Measurements from ENCODE around the gene MACROH2A1.

MACROH2A1 gene

DNA sequence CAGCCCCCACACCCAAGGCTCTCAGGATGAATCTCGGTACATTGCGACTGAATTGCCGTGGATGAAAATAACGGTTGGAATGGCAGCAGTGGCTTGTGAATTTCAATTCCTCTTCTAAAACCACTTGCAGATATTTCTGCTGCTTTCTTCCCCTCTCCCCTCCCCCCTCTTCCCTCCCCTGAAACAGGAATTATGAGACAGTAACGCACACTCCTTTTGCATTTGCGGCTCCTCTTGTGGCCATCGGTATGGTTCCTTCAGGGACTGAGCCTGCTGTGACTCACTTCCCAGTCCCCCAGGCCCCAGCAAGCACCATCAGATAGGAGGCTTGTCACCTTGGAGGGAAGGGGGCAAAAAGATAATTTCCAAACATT is 38.4 kb upstream of the MACROH2A1 start:
- TF ChIP-seq CTCF (conservative IDR thresholded peaks at IDR 0.05; ENCODE audit: low read depth): no peak
- POLR2A ChIA-PET (ENCODE audit: low non-redundant PET): no interaction called here

GRCh38 chr5:135436951-135437418 is 38.0 kb upstream of the MACROH2A1 start:
- ChIA-PET POLR2A (ENCODE audit: low non-redundant PET) (no interaction called here), CTCF (interaction anchor here (0.7 kb wide), 1 partner anchor 21 kb away, joined by 3 read pairs; no protein-coding TSS in a partner anchor)
- no peak for DNase-seq (ENCODE audit: low spot score)
- TF ChIP-seq CTCF (conservative IDR thresholded peaks at IDR 0.05; ENCODE audit: low read depth): no peak
- no peak overlapping the region for H3K27ac ChIP-seq

More for the DNA sequence above, 38.4 kb upstream of the MACROH2A1 start:
- CTCF ChIA-PET: interaction anchor here (0.7 to 2.6 kb wide), 3 partner anchors 20 to 115 kb away, joined by 3 to 8 read pairs (median 3); no protein-coding TSS in a partner anchor
- DNase-seq (ENCODE audit: low spot score): no peak
- H3K27ac ChIP-seq: peak overlapping the region; percentile 30; the same call in 1 of the 2 replicates

DNA sequence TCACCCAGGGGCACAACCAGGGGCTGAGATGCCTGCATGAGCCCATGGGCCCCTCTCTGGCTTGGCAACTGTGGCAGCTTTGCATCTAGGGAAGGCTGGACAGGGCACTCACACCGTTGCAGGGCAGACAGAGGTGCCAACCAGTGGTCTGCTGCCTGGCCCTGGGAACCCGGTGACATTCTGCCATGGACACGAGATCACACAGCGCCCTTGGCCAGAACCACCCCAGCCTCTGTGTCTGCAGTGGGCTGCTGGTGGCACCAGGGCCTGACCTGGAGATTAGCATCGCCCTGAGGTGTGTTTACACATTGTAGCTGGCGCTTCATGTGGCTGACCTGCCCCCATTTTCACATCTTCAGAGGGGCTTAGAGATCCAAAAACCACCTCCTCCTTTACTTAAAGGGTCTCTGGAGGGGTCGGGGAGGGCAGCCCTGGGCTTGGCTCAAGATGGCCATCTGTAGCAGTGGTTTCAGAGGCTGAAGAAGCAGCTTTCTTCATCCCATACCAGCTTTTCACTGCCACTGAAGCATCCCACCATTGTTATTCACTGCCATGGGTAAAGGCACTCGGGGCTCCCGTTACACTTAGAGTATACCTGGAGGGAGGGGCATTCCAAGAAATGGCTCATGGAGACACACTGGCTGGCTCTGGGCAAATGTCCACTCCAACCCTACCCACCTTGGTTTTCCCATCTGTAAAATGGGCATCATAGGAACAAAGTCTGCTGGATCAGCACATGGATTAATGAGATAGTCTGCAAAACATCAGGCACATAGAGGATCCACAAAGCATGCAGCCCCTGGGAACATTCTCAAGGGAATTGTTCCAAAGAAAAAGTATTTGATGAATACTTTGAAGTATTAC is 36.7 kb upstream of the MACROH2A1 start:
- ChIA-PET POLR2A (ENCODE audit: low non-redundant PET) (no interaction called here), CTCF (no interaction called here)
- DNase-seq (ENCODE audit: low spot score): no peak
- no peak overlapping the region for H3K27ac ChIP-seq
- no peak for TF ChIP-seq CTCF (conservative IDR thresholded peaks at IDR 0.05; ENCODE audit: low read depth)

DNA sequence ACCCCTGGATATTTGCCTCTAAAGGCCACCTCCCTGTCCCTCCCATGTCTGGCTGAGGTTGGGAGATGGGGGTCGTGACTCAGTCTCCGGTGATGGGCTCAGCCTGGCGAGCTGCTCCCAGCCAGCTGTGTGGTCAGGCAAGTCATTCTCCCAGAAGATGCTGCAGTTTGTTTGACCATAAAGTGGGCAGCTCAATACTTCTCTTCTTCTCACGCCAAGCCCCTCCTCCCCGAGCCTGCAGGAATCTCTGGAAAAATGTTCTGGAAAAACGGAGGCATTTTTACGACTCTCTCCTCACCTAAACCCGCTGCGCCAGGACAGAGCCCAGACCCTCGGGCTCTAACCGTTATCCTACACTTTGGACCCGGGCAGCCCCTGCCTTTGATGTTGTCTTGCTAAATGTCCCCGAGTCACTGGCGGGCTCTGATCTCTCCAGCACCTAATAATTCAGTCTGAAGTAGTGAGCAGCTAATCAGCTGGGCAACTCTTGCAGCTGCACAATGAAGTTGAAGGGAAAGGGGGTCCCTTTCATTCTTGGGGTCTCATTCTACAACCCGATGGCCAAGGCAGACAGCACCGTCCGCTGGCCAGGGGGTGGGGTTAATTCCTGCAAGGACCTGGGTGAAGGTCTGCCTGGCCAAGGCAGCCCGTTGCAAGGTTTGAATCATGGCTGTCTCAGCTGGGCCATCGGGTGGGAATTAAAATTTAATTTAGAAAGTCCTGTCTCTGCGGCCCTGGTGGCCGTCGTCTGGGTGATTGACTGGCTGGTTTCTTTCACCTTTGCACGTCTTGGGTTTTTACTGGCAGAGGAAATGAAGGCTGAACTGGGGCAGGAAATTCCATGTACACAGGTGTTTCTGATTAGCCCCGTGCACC is 35.8 kb upstream of the MACROH2A1 start:
- POLR2A ChIA-PET (ENCODE audit: low non-redundant PET): no interaction called here
- no peak for TF ChIP-seq CTCF (conservative IDR thresholded peaks at IDR 0.05; ENCODE audit: low read depth)
- no peak overlapping the region for H3K27ac ChIP-seq
- CTCF ChIA-PET: interaction anchor here (0.8 kb wide), 1 partner anchor 32 kb away, joined by 4 read pairs; no protein-coding TSS in a partner anchor
- no peak for DNase-seq (ENCODE audit: low spot score)

DNA sequence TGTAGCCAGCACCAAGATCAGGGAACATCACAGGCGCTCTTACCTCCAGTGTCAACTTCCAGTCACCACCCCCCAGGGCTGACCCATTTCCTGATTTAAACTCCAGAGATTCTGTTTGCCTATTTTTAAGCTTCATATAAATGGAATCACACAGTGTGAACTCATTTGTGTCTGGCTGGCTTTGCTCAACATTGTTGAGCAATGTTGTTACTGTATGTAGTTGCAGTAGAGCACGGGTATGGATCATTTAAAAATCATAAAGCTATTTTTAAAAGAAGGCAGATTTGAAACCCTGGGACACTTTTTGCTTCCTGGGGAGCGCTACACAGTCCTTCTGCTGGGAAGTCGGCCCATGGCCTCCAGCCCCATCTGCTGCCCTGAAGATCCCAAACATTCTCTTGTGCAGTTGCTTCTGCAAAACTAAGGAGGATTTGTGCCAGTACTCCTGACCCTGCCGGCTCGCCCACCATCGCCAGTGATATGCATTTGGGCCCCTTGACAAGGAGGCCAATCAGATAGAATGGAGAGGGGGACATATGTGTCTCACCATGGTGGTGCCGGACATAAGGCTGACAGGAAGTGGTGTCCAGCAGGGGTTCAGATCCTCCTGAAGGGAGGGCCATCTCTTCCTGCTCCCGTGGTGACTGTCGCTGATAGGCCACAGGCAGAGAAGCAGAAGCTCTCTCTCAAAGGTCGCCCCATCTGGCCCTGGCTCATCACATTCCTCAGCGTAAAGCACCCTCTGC is 34.8 kb upstream of the MACROH2A1 start:
- ChIA-PET CTCF (interaction anchor here (0.8 to 1.0 kb wide), 2 partner anchors 33 to 118 kb away, joined by 4 read pairs; no protein-coding TSS in a partner anchor), POLR2A (ENCODE audit: low non-redundant PET) (no interaction called here)
- DNase-seq (ENCODE audit: low spot score): no peak
- no peak overlapping the region for H3K27ac ChIP-seq
- TF ChIP-seq CTCF (conservative IDR thresholded peaks at IDR 0.05; ENCODE audit: low read depth): no peak

Measured in RWPE1 (cell line).